IMR-90 (cell line): ENCODE results near the gene KCNMA1. TPM values are rescaled to one million over a fixed set of nuclear protein-coding genes. Genes with fewer than 3 reads are reported as not detected.

ENCODE experiments used
- ATAC-seq: fragments of 200-7000 bp; cut with Tn5 transposase; 2 replicates; pipeline ENCODE4 v1.9.1; 2020; ENCODE audit warnings: low read depth, mild to moderate bottlenecking, moderate library complexity
- BruUV-seq: library from RNA; stranded (reverse); fragments of 400-500 nt; replicated peaks from 2 replicates; lab custom pipeline; 2021; lab: Mats Ljungman, UMichigan
- CTCF ChIA-PET: fragments of 300-600 bp; formaldehyde crosslinking; extraction: SDS; loops from one replicate; lab custom pipeline; 2021; ENCODE audit warnings: antibody characterized with exemption; lab: Yijun Ruan, JAX
- POLR2A ChIA-PET: fragments of 300-600 bp; sonication (Branson Sonifier 250); formaldehyde crosslinking; loops from one replicate; lab custom pipeline; 2022; ENCODE audit warnings: antibody characterized with exemption; ENCODE audit not compliant: unreplicated experiment; lab: Charles Lee
- DNase-seq: peaks from one replicate; pipeline ENCODE4 v3.0.0; 2013
- H2AFZ ChIP-seq: replicated peaks from 2 replicates; pipeline ENCODE3; 2013; ENCODE audit warnings: low read length, mild to moderate bottlenecking; ENCODE audit not compliant: poor library complexity
- H2AK5ac ChIP-seq: 2 replicates; pipeline ENCODE4 v1.6.1; 2013; ENCODE audit warnings: low read depth, low read length, inconsistent platforms
- H2AK9ac ChIP-seq: replicated peaks from 2 replicates; pipeline ENCODE3; 2013; ENCODE audit warnings: mild to moderate bottlenecking, low read depth, low read length, moderate library complexity; ENCODE audit not compliant: poor library complexity
- H2BK120ac ChIP-seq: 2 replicates; pipeline ENCODE4 v1.6.1; 2013; ENCODE audit warnings: low read depth, low read length, inconsistent platforms
- H2BK15ac ChIP-seq: 3 replicates; pipeline ENCODE4 v1.6.1; 2013; ENCODE audit warnings: low read depth, low read length, inconsistent platforms
- H2BK20ac ChIP-seq: 2 replicates; pipeline ENCODE4 v1.6.1; 2013; ENCODE audit warnings: low read depth, mild to moderate bottlenecking, inconsistent platforms, low read length, moderate library complexity
- H2BK5ac ChIP-seq: 2 replicates; pipeline ENCODE4 v1.6.1; 2013; ENCODE audit warnings: mild to moderate bottlenecking, low read depth, low read length, inconsistent platforms; ENCODE audit not compliant: poor library complexity, severe bottlenecking
- H3K14ac ChIP-seq: replicated peaks from 2 replicates; pipeline ENCODE4 v1.6.1; 2013; ENCODE audit warnings: low read depth, low read length, inconsistent platforms
- H3K18ac ChIP-seq: 2 replicates; pipeline ENCODE4 v1.6.1; 2013; ENCODE audit warnings: low read depth, low read length, control low read depth
- H3K23ac ChIP-seq: 2 replicates; pipeline ENCODE4 v1.6.1; 2013; ENCODE audit warnings: low read depth, low read length, inconsistent platforms
- H3K27ac ChIP-seq: 2 replicates; pipeline ENCODE4 v1.5.1; 2013; ENCODE audit warnings: mild to moderate bottlenecking, control low read depth, low read length; ENCODE audit not compliant: insufficient read depth
- H3K27me3 ChIP-seq: 2 replicates; pipeline ENCODE4 v1.6.1; 2013; ENCODE audit warnings: low read length; ENCODE audit not compliant: control insufficient read depth, insufficient read depth
- H3K36me3 ChIP-seq: 2 replicates; pipeline ENCODE4 v1.6.1; 2013; ENCODE audit warnings: low read length, mixed read lengths; ENCODE audit not compliant: control insufficient read depth, insufficient read depth
- H3K4ac ChIP-seq: 2 replicates; pipeline ENCODE4 v1.6.1; 2013; ENCODE audit warnings: low read depth, low read length, inconsistent platforms
- H3K4me1 ChIP-seq: 2 replicates; pipeline ENCODE4 v1.6.1; 2013; ENCODE audit warnings: low read length, mixed read lengths; ENCODE audit not compliant: control insufficient read depth, insufficient read depth
- H3K4me2 ChIP-seq: 2 replicates; pipeline ENCODE4 v1.6.1; 2013; ENCODE audit warnings: low read depth, mild to moderate bottlenecking, control low read depth, low read length, moderate library complexity
- H3K4me3 ChIP-seq: 2 replicates; pipeline ENCODE4 v1.5.1; 2013; ENCODE audit warnings: low read depth, mild to moderate bottlenecking, control low read depth, low read length, moderate library complexity; ENCODE audit not compliant: insufficient read depth
- H3K56ac ChIP-seq: 2 replicates; pipeline ENCODE4 v1.6.1; 2013; ENCODE audit warnings: low read length, inconsistent platforms; ENCODE audit not compliant: insufficient read depth; ENCODE audit errors: extremely low read depth
- H3K79me1 ChIP-seq, 2 experiments: 2 replicates each; pipeline ENCODE4 v1.6.1; 2013; ENCODE audit warnings: low read length in 2 of 2, inconsistent platforms in 1 of 2, low read depth in 1 of 2
- H3K9ac ChIP-seq: 2 replicates; pipeline ENCODE4 v1.6.1; 2013; ENCODE audit warnings: low read depth, low read length, control low read depth
- H3K9me1 ChIP-seq: 2 replicates; pipeline ENCODE4 v1.6.1; 2013; ENCODE audit warnings: low read length, inconsistent platforms; ENCODE audit not compliant: insufficient read depth
- H3K9me3 ChIP-seq: 2 replicates; pipeline ENCODE4 v1.6.1; 2013; ENCODE audit warnings: low read length; ENCODE audit not compliant: control insufficient read depth, insufficient read depth
- H4K20me1 ChIP-seq: 2 replicates; pipeline ENCODE4 v1.6.1; 2013; ENCODE audit warnings: low read length, inconsistent platforms; ENCODE audit not compliant: insufficient read depth
- H4K5ac ChIP-seq: 2 replicates; pipeline ENCODE4 v1.6.1; 2013; ENCODE audit warnings: mild to moderate bottlenecking, low read depth, low read length, control low read depth
- H4K8ac ChIP-seq, 2 experiments: 2 replicates each; pipeline ENCODE4 v1.6.1; 2013; ENCODE audit warnings: low read depth in 2 of 2, low read length in 2 of 2, control low read depth in 1 of 2, inconsistent platforms in 1 of 2
- H4K91ac ChIP-seq: 2 replicates; pipeline ENCODE4 v1.6.1; 2013; ENCODE audit warnings: low read depth, low read length, inconsistent platforms; ENCODE audit not compliant: insufficient read depth
- BHLHE40 ChIP-seq: fragments of 150-350 bp; IDR thresholded peaks from 2 replicates; pipeline ENCODE4 v1.6.1; 2016; ENCODE audit warnings: mild to moderate bottlenecking, low read depth, low read length
- CEBPB ChIP-seq: IDR thresholded peaks from 2 replicates; pipeline ENCODE4 v1.6.1; 2012; ENCODE audit warnings: low read depth, low read length, improper control_type of control experiment
- CHD1 ChIP-seq: IDR thresholded peaks from 2 replicates; pipeline ENCODE4 v1.6.1; 2012; ENCODE audit warnings: low read depth, low read length, improper control_type of control experiment
- MXI1 ChIP-seq: IDR thresholded peaks from 2 replicates; pipeline ENCODE4 v1.6.1; 2012; ENCODE audit warnings: low read depth, mild to moderate bottlenecking, low read length, moderate library complexity, borderline replicate concordance
- NFE2L2 ChIP-seq: fragments of 150-350 bp; IDR thresholded peaks from 2 replicates; pipeline ENCODE4 v1.6.1; 2016; ENCODE audit warnings: low read depth, mild to moderate bottlenecking, low read length
- RFX5 ChIP-seq: IDR thresholded peaks from 2 replicates; pipeline ENCODE4 v1.8.0; 2012; ENCODE audit warnings: low read depth, mild to moderate bottlenecking, low read length, moderate library complexity
- USF2 ChIP-seq: fragments of 150-350 bp; IDR thresholded peaks from 2 replicates; pipeline ENCODE4 v1.6.1; 2017; ENCODE audit warnings: mild to moderate bottlenecking, antibody characterized with exemption, low read length, low read depth
- dilution Hi-C: fragments of 300-500 bp; cut with HindIII; formaldehyde crosslinking; loops from one replicate; pipeline ENCODE4 v1.14.3; 2018; ENCODE audit warnings: low sequenced_read_pairs; ENCODE audit not compliant: unreplicated experiment
- in situ Hi-C: fragments of 300-500 bp; cut with MboI; formaldehyde crosslinking; loops from 3 replicates; pipeline ENCODE4 v1.14.3; 2019; ENCODE audit warnings: low sequenced_read_pairs, inconsistent platforms, mixed read lengths
- intact Hi-C: fragments of 100-400 bp; cut with micrococcal nuclease; formaldehyde crosslinking; loops from 2 replicates; pipeline ENCODE4 v1.10.0; 2022
- polyA plus RNA-seq, 3 experiments: library from polyadenylated mRNA; depleted of rRNA; stranded (reverse); fragments of >200 nt; gene quantifications; 2 replicates each; pipeline ENCODE4 v1.2.3, GENCODE V29; 2012; ENCODE audit warnings: low replicate concordance in 1 of 3
- total RNA-seq: library from RNA; depleted of rRNA; stranded (reverse); fragments of >200 nt; gene quantifications from 2 replicates; pipeline ENCODE4 v1.2.3, GENCODE V29; 2012
- TF ChIP-seq, protein P1 (sequence below): conservative IDR thresholded peaks from 2 replicates; pipeline ENCODE4 v1.5.1; 2012; ENCODE audit warnings: mild to moderate bottlenecking, low read depth, low read length, improper control_type of control experiment
- TF ChIP-seq, protein P2 (sequence below): fragments of 150-350 bp; IDR thresholded peaks from 2 replicates; pipeline ENCODE4 v1.6.1; 2016; ENCODE audit warnings: low read depth, mild to moderate bottlenecking, low read length, moderate library complexity, borderline replicate concordance

KCNMA1 gene
- total and polyA plus RNA-seq, 2 of the 4 experiments (the other 2 are of a cell fraction), result 25.6 to 29.6 TPM

DNA sequence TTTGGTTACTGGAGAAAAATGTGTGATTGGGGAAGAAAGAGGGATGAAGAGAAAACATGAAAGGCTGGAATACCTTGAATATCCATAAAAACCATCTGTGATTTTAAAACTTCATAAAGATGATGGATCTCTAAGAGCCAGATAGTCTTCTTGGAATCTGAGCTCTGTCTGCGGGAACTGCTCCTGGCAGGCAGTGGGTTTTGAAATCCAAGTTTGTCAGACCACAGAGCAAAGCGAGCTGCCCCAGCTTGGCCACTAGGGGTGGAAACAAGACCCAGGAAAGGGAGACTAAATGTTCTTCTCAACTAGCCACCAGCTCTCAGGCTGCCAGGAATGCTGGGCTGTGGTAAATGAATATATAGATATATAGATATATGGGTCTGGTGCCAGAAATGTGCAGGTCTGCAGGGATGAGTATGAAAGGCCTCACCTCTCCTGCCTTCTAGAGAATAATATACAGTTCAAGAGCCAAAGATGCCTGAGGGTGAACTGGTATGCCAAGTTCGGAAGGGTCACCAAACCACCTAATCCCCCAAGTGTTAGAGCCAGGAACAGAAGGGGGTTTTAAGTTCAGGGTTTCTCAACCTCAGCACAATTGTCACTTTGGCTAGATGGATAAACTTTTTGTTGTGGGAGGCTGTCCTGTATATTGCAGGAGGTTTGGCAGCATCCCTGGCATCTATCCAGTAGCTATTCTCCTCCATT lies 208.8 kb downstream of the KCNMA1 start (continued):
- TF ChIP-seq NFE2L2, result no peak

DNA sequence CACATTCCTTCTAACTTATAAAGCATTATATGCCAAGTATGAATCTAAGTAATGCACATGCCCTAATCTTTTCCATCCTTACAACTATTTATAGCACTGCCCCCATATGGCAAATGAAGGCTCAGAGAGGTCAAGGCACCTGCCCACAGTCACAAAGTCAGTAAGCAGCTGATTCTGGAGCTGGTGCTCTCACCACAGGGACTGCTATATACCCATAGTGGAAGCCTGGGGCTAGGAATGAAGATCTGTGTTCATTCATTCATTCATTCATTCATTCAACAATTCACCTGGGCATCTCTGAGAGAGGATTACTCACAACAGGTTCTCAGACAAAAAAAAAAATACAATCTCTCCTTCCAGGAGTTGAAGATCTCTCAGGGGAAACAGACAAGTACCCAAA lies 213.4 kb downstream of the KCNMA1 start:
- Histone ChIP-seq H3K9me1 (peaks cover 14% of the 10 kb centered on the region; the same call in 1 of the 2 replicates), H4K8ac (no peak overlapping the region), H3K79me1 (no peaks in the 10 kb centered on the region), H3K27me3 (no peaks in the 10 kb centered on the region), H2BK5ac (no peak overlapping the region), H3K27ac (no peak overlapping the region), H3K23ac (no peak overlapping the region), H2AFZ (no peak overlapping the region), H2AK9ac (no peak overlapping the region), H3K4me1 (peaks cover 8% of the 10 kb centered on the region), H3K4me3 (no peak overlapping the region), H3K36me3 (no peaks in the 10 kb centered on the region), H2BK20ac (no peak overlapping the region), H2AK5ac (no peak overlapping the region), H4K20me1 (no peaks in the 10 kb centered on the region), H3K9me3 (no peaks in the 10 kb centered on the region), H3K9ac (no peak overlapping the region), H4K91ac (no peak overlapping the region), H2BK15ac (no peak overlapping the region), H2BK120ac (no peak overlapping the region), H3K4ac (no peak overlapping the region), H3K4me2 (no peak overlapping the region), H3K18ac (no peak overlapping the region), H4K5ac (no peak overlapping the region), H3K14ac (no peak overlapping the region), H3K56ac (no peak overlapping the region)
- intact Hi-C loops (loop anchor here (10.0 kb wide), 1 partner anchor 249 kb away; no protein-coding TSS in a partner anchor), dilution Hi-C loops (no loop called here), in situ Hi-C loops (no loop called here)
- no peak for DNase-seq
- no peak for ATAC-seq
- TF ChIP-seq RFX5 (no peak), CEBPB (no peak), BHLHE40 (no peak), MXI1 (no peak), CHD1 (no peak), USF2 (no peak)
- TF ChIP-seq, protein P1, sequence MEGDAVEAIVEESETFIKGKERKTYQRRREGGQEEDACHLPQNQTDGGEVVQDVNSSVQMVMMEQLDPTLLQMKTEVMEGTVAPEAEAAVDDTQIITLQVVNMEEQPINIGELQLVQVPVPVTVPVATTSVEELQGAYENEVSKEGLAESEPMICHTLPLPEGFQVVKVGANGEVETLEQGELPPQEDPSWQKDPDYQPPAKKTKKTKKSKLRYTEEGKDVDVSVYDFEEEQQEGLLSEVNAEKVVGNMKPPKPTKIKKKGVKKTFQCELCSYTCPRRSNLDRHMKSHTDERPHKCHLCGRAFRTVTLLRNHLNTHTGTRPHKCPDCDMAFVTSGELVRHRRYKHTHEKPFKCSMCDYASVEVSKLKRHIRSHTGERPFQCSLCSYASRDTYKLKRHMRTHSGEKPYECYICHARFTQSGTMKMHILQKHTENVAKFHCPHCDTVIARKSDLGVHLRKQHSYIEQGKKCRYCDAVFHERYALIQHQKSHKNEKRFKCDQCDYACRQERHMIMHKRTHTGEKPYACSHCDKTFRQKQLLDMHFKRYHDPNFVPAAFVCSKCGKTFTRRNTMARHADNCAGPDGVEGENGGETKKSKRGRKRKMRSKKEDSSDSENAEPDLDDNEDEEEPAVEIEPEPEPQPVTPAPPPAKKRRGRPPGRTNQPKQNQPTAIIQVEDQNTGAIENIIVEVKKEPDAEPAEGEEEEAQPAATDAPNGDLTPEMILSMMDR, result no peak
- TF ChIP-seq, protein P2, sequence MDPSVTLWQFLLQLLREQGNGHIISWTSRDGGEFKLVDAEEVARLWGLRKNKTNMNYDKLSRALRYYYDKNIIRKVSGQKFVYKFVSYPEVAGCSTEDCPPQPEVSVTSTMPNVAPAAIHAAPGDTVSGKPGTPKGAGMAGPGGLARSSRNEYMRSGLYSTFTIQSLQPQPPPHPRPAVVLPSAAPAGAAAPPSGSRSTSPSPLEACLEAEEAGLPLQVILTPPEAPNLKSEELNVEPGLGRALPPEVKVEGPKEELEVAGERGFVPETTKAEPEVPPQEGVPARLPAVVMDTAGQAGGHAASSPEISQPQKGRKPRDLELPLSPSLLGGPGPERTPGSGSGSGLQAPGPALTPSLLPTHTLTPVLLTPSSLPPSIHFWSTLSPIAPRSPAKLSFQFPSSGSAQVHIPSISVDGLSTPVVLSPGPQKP, result no peak
- ChIA-PET POLR2A (no interaction called here), CTCF (no interaction called here)
- no TSS peak for BruUV-seq
